H1 (cell line): ENCODE measurements around the gene SPAG5. TPM values are rescaled to one million over a fixed set of nuclear protein-coding genes. Genes with fewer than 3 reads are reported as not detected.

Source experiments
- CTCF ChIA-PET: fragments of 300-600 bp; sonication (Branson Sonifier 250); formaldehyde crosslinking; loops from one replicate; lab custom pipeline; 2021; ENCODE audit not compliant: partially characterized antibody; lab: Charles Lee
- POLR2A ChIA-PET: fragments of 300-600 bp; sonication (Branson Sonifier 250); formaldehyde crosslinking; loops from one replicate; lab custom pipeline; 2021; ENCODE audit warnings: inconsistent platforms; ENCODE audit not compliant: partially characterized antibody; lab: Charles Lee
- DNase-seq, 2 experiments: peaks; one replicate each; pipeline versions ENCODE4 v3.0.0 to v3.0.0-alpha.2; 2010 to 2022; ENCODE audit warnings: low spot score in 2 of 2, low read depth in 1 of 2, mixed read lengths in 1 of 2
- FAIRE-seq: peaks from 2 replicates; lab custom pipeline; 2011; peaks lifted over from hg19 to GRCh38; lab: Jason Lieb, UNC
- H2AFZ ChIP-seq: 2 replicates; pipeline ENCODE4 v1.8.1; 2012; ENCODE audit warnings: low read length, inconsistent platforms
- H2AK5ac ChIP-seq: 2 replicates; pipeline ENCODE4 v1.6.1; 2013; ENCODE audit warnings: low read depth, low read length
- H2BK120ac ChIP-seq: replicated peaks from 2 replicates; pipeline ENCODE3; 2013; ENCODE audit warnings: low read depth, low read length, inconsistent platforms
- H2BK12ac ChIP-seq: 2 replicates; pipeline ENCODE4 v1.6.1; 2013; ENCODE audit warnings: low read depth, low read length
- H2BK15ac ChIP-seq: 2 replicates; pipeline ENCODE4 v1.6.1; 2013; ENCODE audit warnings: low read length
- H2BK20ac ChIP-seq: 2 replicates; pipeline ENCODE4 v1.6.1; 2013; ENCODE audit warnings: low read length
- H2BK5ac ChIP-seq: 2 replicates; pipeline ENCODE4 v1.6.1; 2013; ENCODE audit warnings: low read depth, low read length
- H3K14ac ChIP-seq: 2 replicates; pipeline ENCODE4 v1.6.1; 2013; ENCODE audit warnings: inconsistent platforms; ENCODE audit not compliant: insufficient read length
- H3K18ac ChIP-seq: 2 replicates; pipeline ENCODE4 v1.6.1; 2013; ENCODE audit warnings: low read length; ENCODE audit errors: extremely low read depth
- H3K23ac ChIP-seq: 2 replicates; pipeline ENCODE4 v1.6.1; 2013; ENCODE audit warnings: inconsistent platforms; ENCODE audit not compliant: insufficient read length
- H3K23me2 ChIP-seq: 2 replicates; pipeline ENCODE4 v1.6.1; 2013; ENCODE audit warnings: low read depth, low read length
- H3K27ac ChIP-seq: 2 replicates; pipeline ENCODE4 v1.6.1; 2011; ENCODE audit warnings: low read depth, low read length, inconsistent platforms
- H3K27me3 ChIP-seq, 4 experiments: replicated peaks in 1 of 4; 1 replicate in 1 of 4; 2 replicates in 3 of 4; pipeline versions ENCODE4 v1.6.1 to v1.8.1; 2011 to 2013; ENCODE audit warnings: low read length in 3 of 4, mild to moderate bottlenecking in 3 of 4, inconsistent platforms in 2 of 4, mixed read lengths in 2 of 4, moderate library complexity in 1 of 4; ENCODE audit not compliant: control insufficient read depth in 3 of 4, insufficient read depth in 3 of 4; ENCODE audit errors: extremely low read depth in 1 of 4
- H3K36me3 ChIP-seq, 4 experiments: 2 replicates each; pipeline versions ENCODE4 v1.6.1 to v1.8.1; 2011 to 2013; ENCODE audit warnings: mild to moderate bottlenecking in 4 of 4, low read length in 3 of 4, moderate library complexity in 2 of 4, control low read depth in 1 of 4, inconsistent platforms in 1 of 4; ENCODE audit not compliant: insufficient read depth in 4 of 4, control insufficient read depth in 2 of 4
- H3K4ac ChIP-seq: replicated peaks from 2 replicates; pipeline ENCODE3; 2013; ENCODE audit warnings: low read length, low read depth, mixed read lengths, inconsistent platforms; ENCODE audit not compliant: insufficient read length
- H3K4me1 ChIP-seq, 4 experiments: replicated peaks in 1 of 4; 1 replicate in 1 of 4; 2 replicates in 3 of 4; pipeline versions ENCODE4 v1.6.1 to v1.8.1; 2011 to 2013; ENCODE audit warnings: low read length in 3 of 4, inconsistent platforms in 2 of 4, mixed read lengths in 1 of 4; ENCODE audit not compliant: insufficient read depth in 4 of 4, control insufficient read depth in 3 of 4
- H3K4me2 ChIP-seq, 2 experiments: 2 replicates each; pipeline versions ENCODE4 v1.6.1 to v1.8.1; 2011 to 2013; ENCODE audit warnings: low read depth in 2 of 2, low read length in 2 of 2, control low read depth in 1 of 2, inconsistent platforms in 1 of 2, mild to moderate bottlenecking in 1 of 2; ENCODE audit not compliant: insufficient read depth in 1 of 2
- H3K4me3 ChIP-seq, 4 experiments: fragments of 200-600, 300-600 bp in 1 of 4; sonication (generic), shearing (Covaris generic), sonication (Bioruptor Twin) in 1 of 4; 2 replicates each; pipeline versions ENCODE4 v1.5.1 to v1.8.1; 2011 to 2016; ENCODE audit warnings: low read length in 4 of 4, low read depth in 3 of 4, control low read depth in 2 of 4, inconsistent platforms in 2 of 4, mild to moderate bottlenecking in 2 of 4, mixed read lengths in 1 of 4, moderate library complexity in 1 of 4; ENCODE audit not compliant: insufficient read depth in 2 of 4; ENCODE audit errors: extremely low read depth in 1 of 4
- H3K56ac ChIP-seq: replicated peaks from 2 replicates; pipeline ENCODE3; 2013; ENCODE audit warnings: low read depth, mild to moderate bottlenecking, mixed read lengths, low read length, inconsistent platforms; ENCODE audit not compliant: insufficient read length
- H3K79me1 ChIP-seq: 2 replicates; pipeline ENCODE4 v1.6.1; 2013; ENCODE audit warnings: low read depth, low read length, control low read depth
- H3K79me2 ChIP-seq, 2 experiments: 2 replicates each; pipeline versions ENCODE4 v1.6.1 to v1.8.1; 2012 to 2013; ENCODE audit warnings: low read length in 2 of 2, mild to moderate bottlenecking in 2 of 2, inconsistent platforms in 1 of 2; ENCODE audit not compliant: insufficient read depth in 2 of 2, control insufficient read depth in 1 of 2
- H3K9ac ChIP-seq, 4 experiments: replicated peaks in 1 of 4; 1 replicate in 1 of 4; 2 replicates in 3 of 4; pipeline versions ENCODE4 v1.6.1 to v1.8.1; 2011 to 2013; ENCODE audit warnings: low read depth in 3 of 4, low read length in 3 of 4, control low read depth in 2 of 4, mild to moderate bottlenecking in 2 of 4, moderate library complexity in 2 of 4, inconsistent platforms in 1 of 4; ENCODE audit errors: extremely low read depth in 1 of 4
- H3K9me3 ChIP-seq, 2 experiments: 2 replicates each; pipeline versions ENCODE4 v1.6.1 to v1.8.1; 2012 to 2013; ENCODE audit warnings: mild to moderate bottlenecking in 2 of 2, moderate library complexity in 2 of 2, control low read depth in 1 of 2, inconsistent platforms in 1 of 2, low read depth in 1 of 2, low read length in 1 of 2, mixed read lengths in 1 of 2; ENCODE audit not compliant: insufficient read depth in 2 of 2
- H4K20me1 ChIP-seq, 2 experiments: replicated peaks in 1 of 2; 2 replicates each; pipeline versions ENCODE3 to v1.8.1; 2011 to 2013; ENCODE audit warnings: inconsistent platforms in 2 of 2, low read length in 2 of 2, mild to moderate bottlenecking in 1 of 2; ENCODE audit not compliant: insufficient read depth in 2 of 2, control insufficient read depth in 1 of 2
- H4K5ac ChIP-seq: 2 replicates; pipeline ENCODE4 v1.6.1; 2013; ENCODE audit warnings: low read length, low read depth, mixed read lengths, inconsistent platforms; ENCODE audit not compliant: insufficient read length
- H4K8ac ChIP-seq: 2 replicates; pipeline ENCODE4 v1.8.0; 2013; ENCODE audit warnings: mild to moderate bottlenecking, moderate library complexity, low read length, inconsistent platforms; ENCODE audit not compliant: insufficient read depth; ENCODE audit errors: extremely low read depth
- H4K91ac ChIP-seq: replicated peaks from 2 replicates; pipeline ENCODE3; 2013; ENCODE audit warnings: low read length, mixed read lengths, inconsistent platforms; ENCODE audit not compliant: insufficient read length
- CEBPB ChIP-seq: IDR thresholded peaks from 2 replicates; pipeline ENCODE4 v1.6.1; 2012; ENCODE audit warnings: low read depth, low read length
- JUND ChIP-seq: IDR thresholded peaks from 2 replicates; pipeline ENCODE4 v1.6.1; 2011; ENCODE audit warnings: mild to moderate bottlenecking, improper control_type of control experiment, low read length
- KDM1A ChIP-seq: fragments of 200-600, 300-600 bp; sonication (generic); IDR thresholded peaks from 2 replicates; pipeline ENCODE4 v1.7.1; 2016; ENCODE audit warnings: mild to moderate bottlenecking, low read length, borderline replicate concordance
- NANOG ChIP-seq: IDR thresholded peaks from 2 replicates; pipeline ENCODE4 v1.6.1; 2011; ENCODE audit warnings: low read length, low read depth, mild to moderate bottlenecking, inconsistent platforms; ENCODE audit not compliant: insufficient read depth, poor library complexity, severe bottlenecking
- RAD21 ChIP-seq, 2 experiments: IDR thresholded peaks in 1 of 2; conservative IDR thresholded peaks in 1 of 2; 2 replicates each; pipeline ENCODE4 v1.6.1; 2011; ENCODE audit warnings: low read depth in 2 of 2, low read length in 2 of 2, improper control_type of control experiment in 1 of 2, inconsistent platforms in 1 of 2, mild to moderate bottlenecking in 1 of 2, moderate library complexity in 1 of 2
- RBBP5 ChIP-seq: IDR thresholded peaks from 2 replicates; pipeline ENCODE4 v1.7.1; 2012; ENCODE audit warnings: low read depth, mild to moderate bottlenecking, inconsistent platforms, low read length, moderate library complexity, borderline replicate concordance
- SIN3A ChIP-seq, 2 experiments: IDR thresholded peaks in 1 of 2; conservative IDR thresholded peaks in 1 of 2; 2 replicates each; pipeline ENCODE4 v1.6.1; 2011 to 2012; ENCODE audit warnings: low read length in 2 of 2, improper control_type of control experiment in 1 of 2, low read depth in 1 of 2, mild to moderate bottlenecking in 1 of 2
- TEAD4 ChIP-seq: IDR thresholded peaks from 2 replicates; pipeline ENCODE4 v1.6.1; 2012; ENCODE audit warnings: low read depth, low read length, inconsistent platforms, mixed read lengths
- WGBS, 2 experiments: shearing (Covaris generic) in 1 of 2; methylation state at CpG; one replicate each; pipeline versions ENCODE4 v1.1.6 to v1.1.7; 2013 to 2015; ENCODE audit warnings: low lambda C conversion rate in 2 of 2, mixed read lengths in 2 of 2, inconsistent platforms in 1 of 2, low coverage in 1 of 2, missing lambda C conversion rate in 1 of 2; ENCODE audit not compliant: insufficient replicate concordance in 2 of 2, insufficient coverage in 1 of 2, insufficient read length in 1 of 2; ENCODE audit errors: extremely low coverage in 1 of 2, missing lambda C conversion rate in 1 of 2; 5-methylcytosine and 5-hydroxymethylcytosine counted together
- polyA plus RNA-seq, 7 experiments: library from polyadenylated mRNA; depleted of rRNA in 3 of 7; stranded (reverse) in 5 of 7; unstranded in 2 of 7; fragments of >200 nt in 5 of 7; fragments of 200-250 nt in 2 of 7; gene quantifications; 1 replicate in 5 of 7; 2 replicates in 1 of 7; 4 replicates in 1 of 7; pipeline versions ENCODE4 v1.2.1 to v1.2.3, GENCODE V29; 2011 to 2013; ENCODE audit warnings: missing spikeins in 2 of 7, mixed read lengths in 2 of 7
- total RNA-seq: library from RNA; stranded (reverse); fragmentation: NEBNext Ultra II Directional; extraction: Animal tissue kit (Norgen Biotek cat#: 25700); gene quantifications from 2 replicates; pipeline ENCODE4 v1.2.1, GENCODE V29; 2021

Gene SPAG5
- total and polyA plus RNA-seq, 2 of the 8 experiments (the other 6 are each of a cell fraction or from before 2014, with no cell fraction given), result 57.1 to 129 TPM

DNA sequence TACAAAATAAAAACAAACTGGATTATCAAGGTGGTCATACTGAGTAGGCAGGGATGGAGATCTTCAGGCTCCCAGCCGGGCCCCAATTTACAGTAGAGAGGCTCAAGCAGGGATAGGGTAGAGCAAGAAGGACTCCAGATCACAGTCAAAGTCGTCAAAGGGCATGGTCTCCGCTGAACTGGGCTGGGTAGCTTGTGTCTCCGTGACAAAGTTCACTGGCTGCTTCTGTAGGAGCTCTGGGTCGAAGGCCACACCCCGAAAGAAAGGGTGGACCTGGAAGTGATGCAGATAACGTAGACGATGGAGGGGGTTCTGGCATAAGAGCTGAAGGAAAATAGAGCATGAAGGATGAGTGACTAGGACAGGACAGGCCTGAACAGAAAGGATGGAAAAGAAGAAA is 11.6 kb upstream of the SPAG5 start:
- no peak overlapping the region for H3K27ac ChIP-seq
- H3K79me1 ChIP-seq, result no peaks in the 10 kb centered on the region
- FAIRE-seq (no peak), DNase-seq (no peak)
- no peak overlapping the region for H4K91ac ChIP-seq
- ChIA-PET CTCF (interaction anchor here (0.6 to 6.0 kb wide), 12 partner anchors 9 to 181 kb away, joined by 3 to 45 read pairs (median 5); partner anchors contain the start of gene SPAG5), POLR2A (interaction anchor here (0.9 to 14.8 kb wide), 14 partner anchors 9 to 275 kb away, joined by 3 to 163 read pairs (median 6); partner anchors contain the start of genes ALDOC, IFT20, SPAG5 and TNFAIP1)
- no peak overlapping the region for H2AK5ac ChIP-seq
- WGBS, 2 experiments, result 90% methylated on average over 8 of the region's 8 CpGs; no CpG with 5 or more reads in 1 of the 2 experiments
- H3K14ac ChIP-seq, result no peak overlapping the region
- no peak overlapping the region for H2BK15ac ChIP-seq
- no peak overlapping the region for H3K18ac ChIP-seq
- H4K20me1 ChIP-seq, result peaks cover 2% of the 10 kb centered on the region in 2 experiments
- no peak overlapping the region for H4K8ac ChIP-seq
- TF ChIP-seq KDM1A (no peak), RBBP5 (no peak), NANOG (no peak), JUND (no peak), RAD21 (IDR thresholded peaks at IDR 0.05 in 1 of 2, conservative IDR thresholded peaks at IDR 0.05 in 1 of 2; ENCODE audit: low read depth in 2 of 2, low read length in 2 of 2) (no peak), CEBPB (no peak), TEAD4 (no peak), SIN3A (conservative IDR thresholded peaks at IDR 0.05 in 1 of 2, IDR thresholded peaks at IDR 0.05 in 1 of 2; ENCODE audit: low read depth in 1 of 2, low read length in 2 of 2) (no peak)
- no peak overlapping the region for H3K4ac ChIP-seq
- no peak overlapping the region for H3K56ac ChIP-seq
- no peak overlapping the region for H3K23ac ChIP-seq
- peaks cover 18 to 49% (median 36%) of the 10 kb centered on the region in 4 experiments for H3K36me3 ChIP-seq
- no peaks in the 10 kb centered on the region for H3K79me2 ChIP-seq
- no peak overlapping the region for H4K5ac ChIP-seq
- no peak overlapping the region for H3K4me3 ChIP-seq
- no peak overlapping the region for H3K4me2 ChIP-seq
- no peak overlapping the region for H3K9ac ChIP-seq
- H2BK12ac ChIP-seq, result no peak overlapping the region
- no peak overlapping the region for H2BK20ac ChIP-seq
- H2BK120ac ChIP-seq, result no peak overlapping the region
- no peak overlapping the region for H2BK5ac ChIP-seq
- no peaks in the 10 kb centered on the region for H3K23me2 ChIP-seq
- H2AFZ ChIP-seq, result no peak overlapping the region
- H3K9me3 ChIP-seq, result no peaks in the 10 kb centered on the region
- no peaks in the 10 kb centered on the region for H3K27me3 ChIP-seq
- H3K4me1 ChIP-seq, result no peaks in the 10 kb centered on the region
